Mesothelial cell of epicardium (in vitro differentiated cells): ENCODE data around the gene GALNT1. TPM values are rescaled to one million over a fixed set of nuclear protein-coding genes. Genes with fewer than 3 reads are reported as not detected.

Experiments used
- DNase-seq, 2 experiments: peaks; one replicate each; pipeline ENCODE4 v3.0.0; 2021; ENCODE audit warnings: low spot score in 2 of 2; ENCODE audit not compliant: unreplicated experiment in 2 of 2
- H3K27ac Mint-ChIP-seq: 2 replicates; pipeline ENCODE4 v1.8.0; 2021; ENCODE audit warnings: mixed read lengths
- H3K27me3 Mint-ChIP-seq: 2 replicates; pipeline ENCODE4 v1.8.0; 2021; ENCODE audit warnings: low read depth, mixed read lengths
- H3K36me3 Mint-ChIP-seq: 2 replicates; pipeline ENCODE4 v1.8.0; 2021; ENCODE audit warnings: mixed read lengths
- H3K4me1 Mint-ChIP-seq: 2 replicates; pipeline ENCODE4 v1.8.0; 2021; ENCODE audit warnings: mixed read lengths
- H3K4me3 Mint-ChIP-seq: 2 replicates; pipeline ENCODE4 v1.8.0; 2021; ENCODE audit warnings: mild to moderate bottlenecking, moderate library complexity, mixed read lengths
- H3K9me3 Mint-ChIP-seq: 2 replicates; pipeline ENCODE4 v1.8.0; 2021; ENCODE audit warnings: mixed read lengths
- CTCF ChIP-seq: fragments of 200-600 bp; sonication (generic); IDR thresholded peaks from one replicate; pipeline ENCODE4 v1.5.0; 2021; ENCODE audit warnings: antibody characterized with exemption; ENCODE audit not compliant: unreplicated experiment
- total RNA-seq: library from RNA; stranded (reverse); gene quantifications from 3 replicates; pipeline ENCODE4 v1.2.1, GENCODE V29; 2021

GALNT1 gene
- total RNA-seq, 1 donor from 2014 or later, result 85.0 TPM

- no peak for DNase-seq
- TF ChIP-seq CTCF, result no peak
- Mint-ChIP-seq H3K9me3 (peaks cover 69% of the 10 kb centered on the region), H3K27me3 (no peaks in the 10 kb centered on the region), H3K4me3 (no peak overlapping the region), H3K36me3 (peaks cover 10% of the 10 kb centered on the region), H3K4me1 (no peaks in the 10 kb centered on the region), H3K27ac (no peak overlapping the region)
These were observed 140.0 kb downstream of the GALNT1 start for GRCh38 chr18:35721431-35722081.

GRCh38 chr18:35728676-35729075 is 147.1 kb downstream of the GALNT1 start:
- peaks cover 5% of the 10 kb centered on the region for H3K4me1 Mint-ChIP-seq
- no peak for DNase-seq
- no peak for TF ChIP-seq CTCF
- no peak overlapping the region for H3K27ac Mint-ChIP-seq
- H3K36me3 Mint-ChIP-seq, result no peaks in the 10 kb centered on the region
- H3K27me3 Mint-ChIP-seq, result no peaks in the 10 kb centered on the region
- peaks cover 48% of the 10 kb centered on the region for H3K9me3 Mint-ChIP-seq
- H3K4me3 Mint-ChIP-seq, result no peak overlapping the region

GRCh38 chr18:35729991-35730668 is 148.6 kb downstream of the GALNT1 start:
- Mint-ChIP-seq H3K36me3 (no peaks in the 10 kb centered on the region), H3K27me3 (no peaks in the 10 kb centered on the region), H3K4me3 (no peak overlapping the region), H3K9me3 (peaks cover 35% of the 10 kb centered on the region), H3K4me1 (peaks cover 5% of the 10 kb centered on the region), H3K27ac (no peak overlapping the region)
- TF ChIP-seq CTCF, result no peak
- no peak for DNase-seq

GRCh38 chr18:35730691-35731370 is 149.3 kb downstream of the GALNT1 start:
- Mint-ChIP-seq H3K4me3 (no peak overlapping the region), H3K27me3 (no peaks in the 10 kb centered on the region), H3K9me3 (peaks cover 30% of the 10 kb centered on the region), H3K36me3 (no peaks in the 10 kb centered on the region), H3K4me1 (peaks cover 5% of the 10 kb centered on the region), H3K27ac (peak overlapping the region; percentile 39)
- no peak for TF ChIP-seq CTCF
- DNase-seq, result no peak

GRCh38 chr18:35731701-35732100 is 150.2 kb downstream of the GALNT1 start:
- TF ChIP-seq CTCF, result no peak
- DNase-seq, result no peak
- Mint-ChIP-seq H3K27ac (no peak overlapping the region), H3K4me1 (peaks cover 5% of the 10 kb centered on the region), H3K9me3 (peaks cover 21% of the 10 kb centered on the region), H3K4me3 (no peak overlapping the region), H3K27me3 (no peaks in the 10 kb centered on the region), H3K36me3 (no peaks in the 10 kb centered on the region)
